HG02973 (cell line): Measurements from ENCODE around the gene FOXD2.

Source experiments
- ATAC-seq: cut with Tn5 transposase; IDR thresholded peaks from one replicate; pipeline ENCODE4 v1.9.1; 2021; ENCODE audit warnings: moderate library complexity; ENCODE audit not compliant: unreplicated experiment

FOXD2 gene

GRCh38 chr1:47416319-47417169 is 21.3 kb upstream of the FOXD2 start:
- no peak for ATAC-seq

- ATAC-seq: no peak
Measured at GRCh38 chr1:47417170-47418044, 20.4 kb upstream of the FOXD2 start.

- no peak for ATAC-seq
Measured at GRCh38 chr1:47418122-47418521, 19.7 kb upstream of the FOXD2 start.

- ATAC-seq: no peak
Measured at GRCh38 chr1:47418681-47419325, 19.0 kb upstream of the FOXD2 start.

DNA sequence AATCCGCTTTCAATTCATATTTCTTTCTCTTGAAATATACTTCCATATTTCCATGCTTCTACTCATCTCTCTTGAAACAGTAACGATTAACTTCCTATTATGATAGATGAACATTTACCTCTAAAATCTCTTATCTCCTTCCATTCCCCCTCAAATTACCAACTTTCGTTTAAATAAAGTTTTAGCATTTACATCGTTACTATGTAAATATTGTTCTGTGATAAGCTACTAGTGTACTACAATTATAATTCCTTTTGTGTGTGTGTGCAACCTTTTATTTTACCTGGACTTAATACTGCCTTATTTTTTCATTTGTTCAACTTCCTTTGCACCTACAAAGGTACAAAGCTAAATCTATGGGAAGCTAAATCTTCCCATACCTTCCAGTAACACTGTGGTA is 17.3 kb upstream of the FOXD2 start:
- ATAC-seq: no peak

DNA sequence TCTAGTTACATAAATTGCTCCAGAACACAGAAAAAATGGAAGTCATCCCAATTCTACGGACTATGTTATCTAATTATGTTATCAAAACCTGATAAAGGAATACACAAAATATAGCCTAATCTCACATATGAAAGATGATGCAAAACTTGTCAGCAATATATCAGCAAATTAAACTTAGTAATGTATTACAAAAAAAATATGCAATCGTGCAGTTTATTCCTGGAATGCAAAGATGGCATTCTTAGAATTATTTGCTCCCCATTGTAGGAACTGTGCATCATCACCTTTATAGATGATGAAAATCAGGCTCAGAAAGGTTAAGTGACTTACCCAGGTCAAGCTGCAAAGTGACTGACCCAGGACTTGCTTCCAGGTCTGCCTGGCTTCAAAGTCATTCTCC is 14.0 kb upstream of the FOXD2 start:
- ATAC-seq: no peak

- no peak for ATAC-seq
Measured at GRCh38 chr1:47424336-47424982, 13.4 kb upstream of the FOXD2 start.

DNA sequence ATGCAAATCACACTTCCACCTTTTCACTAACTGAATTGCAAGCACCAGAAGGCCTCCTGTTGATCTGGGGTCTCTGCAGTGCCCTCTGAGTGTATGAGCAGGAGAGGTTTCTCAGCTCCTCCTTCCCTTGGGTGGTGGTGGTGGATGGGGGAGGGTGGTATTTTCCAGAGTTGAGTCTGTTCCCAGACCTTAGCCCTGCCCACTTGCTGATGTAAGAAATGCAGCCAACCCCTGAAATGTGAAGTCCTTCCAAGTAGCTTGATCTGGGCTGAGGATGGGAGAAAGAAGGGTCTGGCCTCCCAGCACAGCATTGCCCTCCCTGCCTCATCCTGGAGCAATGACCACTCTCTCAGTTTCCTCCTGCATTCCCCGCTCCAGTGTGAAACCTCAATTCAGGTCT is 6.3 kb upstream of the FOXD2 start:
- ATAC-seq: no peak

DNA sequence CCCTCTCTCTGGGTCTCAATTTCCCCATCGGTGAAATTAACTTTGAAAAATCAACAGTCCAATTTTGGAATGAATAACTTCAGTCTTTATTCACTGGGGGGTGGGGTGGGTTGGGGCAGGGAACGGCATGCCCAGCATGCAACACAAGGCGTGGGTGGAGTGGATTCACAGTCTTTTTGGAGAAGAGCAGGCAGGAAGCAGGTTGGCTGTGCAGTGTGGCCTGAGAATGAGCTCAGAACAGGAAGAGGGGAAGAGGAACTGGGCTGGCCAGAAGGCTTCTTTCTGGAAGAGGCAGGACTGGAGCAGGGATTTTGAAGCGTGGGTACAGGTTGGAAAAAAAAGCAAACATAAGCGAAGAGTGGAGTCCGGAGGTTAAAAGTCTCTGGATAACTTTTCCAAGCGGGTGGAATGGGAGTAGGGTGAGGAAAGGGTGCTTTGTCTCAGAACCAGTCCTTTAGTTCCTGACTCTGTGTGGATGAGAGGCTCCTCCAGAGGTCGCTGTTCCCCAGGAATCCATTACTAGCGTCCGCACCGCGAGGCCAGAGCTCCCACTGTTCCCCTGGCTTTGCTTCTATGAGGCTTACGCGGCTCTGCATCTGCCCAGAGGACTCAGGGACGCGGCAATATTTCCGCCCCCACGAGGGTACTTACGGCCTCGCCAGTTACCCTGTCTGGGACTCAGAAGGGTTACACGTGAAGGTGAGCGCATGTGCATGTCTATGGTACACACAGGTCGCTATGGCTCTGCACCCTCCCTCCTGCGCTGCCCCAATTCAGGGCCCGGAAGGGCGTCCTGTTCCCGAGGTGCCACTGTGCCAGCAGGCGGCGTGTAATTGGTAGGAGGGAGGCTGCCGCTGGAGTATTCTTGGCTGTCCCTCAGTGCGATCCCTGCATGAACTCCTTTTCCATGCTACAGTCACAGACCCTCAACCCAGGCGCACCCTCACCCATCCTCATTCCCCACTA is 5.5 kb upstream of the FOXD2 start:
- ATAC-seq: no peak

- no peak for ATAC-seq
Measured at GRCh38 chr1:47433037-47433421, 4.8 kb upstream of the FOXD2 start.

DNA sequence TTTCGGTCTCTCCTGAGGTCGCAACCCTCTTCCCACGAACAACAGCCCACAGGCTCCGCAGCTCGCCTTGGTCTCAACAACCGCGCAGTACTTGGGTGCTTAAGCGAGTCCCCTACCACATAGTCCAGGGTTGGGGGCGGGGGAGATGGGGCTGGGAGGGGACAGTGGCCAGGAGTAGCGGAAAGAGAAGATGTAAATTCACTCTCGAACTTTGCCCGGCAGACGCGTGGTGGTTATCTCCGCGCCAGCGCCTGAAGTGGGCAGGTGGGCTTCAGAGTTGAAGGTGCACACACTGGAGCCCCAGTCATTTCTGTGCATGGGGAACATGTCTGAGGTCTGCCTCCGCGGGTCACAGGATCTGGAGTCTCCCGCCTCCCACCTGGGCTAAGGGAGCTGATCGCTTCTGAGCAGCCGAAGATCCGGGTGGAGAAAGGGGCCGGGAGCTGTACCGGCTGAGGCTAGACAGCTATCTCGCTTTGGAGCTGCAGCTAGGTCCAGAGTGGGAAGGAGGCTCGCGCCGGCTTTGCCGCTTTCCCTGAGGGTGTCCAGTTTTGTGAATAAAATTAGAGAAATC is 4.3 kb upstream of the FOXD2 start:
- ATAC-seq: no peak

GRCh38 chr1:47434051-47434842 is 3.6 kb upstream of the FOXD2 start:
- ATAC-seq: no peak

- ATAC-seq: no peak
Measured at GRCh38 chr1:47435506-47436303, 2.1 kb upstream of the FOXD2 start.

DNA sequence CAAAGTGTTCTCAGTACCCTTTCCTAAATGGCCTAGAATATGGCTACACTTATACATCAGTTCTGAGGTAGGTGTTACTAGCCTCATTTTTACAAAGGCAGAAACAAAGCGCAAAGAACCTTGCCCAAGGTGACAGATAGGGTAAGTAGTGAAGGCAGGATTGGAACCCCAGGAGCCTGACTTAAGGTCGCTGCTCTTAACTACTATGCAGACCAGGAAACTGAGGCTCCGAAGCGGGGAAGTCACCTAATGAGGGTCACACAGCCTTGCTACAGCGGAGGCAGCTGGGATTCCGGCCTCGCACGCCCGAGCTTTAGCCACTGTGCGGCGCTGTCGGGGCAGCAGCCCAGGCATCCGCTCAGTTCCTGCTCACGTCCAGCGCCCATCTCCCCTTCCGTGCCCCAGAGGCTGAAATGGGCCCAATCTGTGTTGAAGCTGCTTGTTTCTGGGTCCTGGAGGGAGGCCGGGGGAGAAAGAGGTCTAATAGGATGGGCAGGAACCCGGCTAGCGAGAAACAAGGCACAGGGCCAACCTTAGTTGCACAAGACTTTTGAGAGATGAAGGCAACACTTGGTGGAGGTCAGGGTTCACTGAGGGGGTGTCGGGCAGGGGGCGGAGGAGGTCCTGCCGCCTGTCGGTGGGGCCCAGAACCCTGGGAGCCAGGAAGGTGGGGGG is 1.4 kb upstream of the FOXD2 start:
- ATAC-seq: peak; percentile 43

GRCh38 chr1:47436979-47437446 is 831 bp upstream of the FOXD2 start:
- ATAC-seq: peak; percentile 11

DNA sequence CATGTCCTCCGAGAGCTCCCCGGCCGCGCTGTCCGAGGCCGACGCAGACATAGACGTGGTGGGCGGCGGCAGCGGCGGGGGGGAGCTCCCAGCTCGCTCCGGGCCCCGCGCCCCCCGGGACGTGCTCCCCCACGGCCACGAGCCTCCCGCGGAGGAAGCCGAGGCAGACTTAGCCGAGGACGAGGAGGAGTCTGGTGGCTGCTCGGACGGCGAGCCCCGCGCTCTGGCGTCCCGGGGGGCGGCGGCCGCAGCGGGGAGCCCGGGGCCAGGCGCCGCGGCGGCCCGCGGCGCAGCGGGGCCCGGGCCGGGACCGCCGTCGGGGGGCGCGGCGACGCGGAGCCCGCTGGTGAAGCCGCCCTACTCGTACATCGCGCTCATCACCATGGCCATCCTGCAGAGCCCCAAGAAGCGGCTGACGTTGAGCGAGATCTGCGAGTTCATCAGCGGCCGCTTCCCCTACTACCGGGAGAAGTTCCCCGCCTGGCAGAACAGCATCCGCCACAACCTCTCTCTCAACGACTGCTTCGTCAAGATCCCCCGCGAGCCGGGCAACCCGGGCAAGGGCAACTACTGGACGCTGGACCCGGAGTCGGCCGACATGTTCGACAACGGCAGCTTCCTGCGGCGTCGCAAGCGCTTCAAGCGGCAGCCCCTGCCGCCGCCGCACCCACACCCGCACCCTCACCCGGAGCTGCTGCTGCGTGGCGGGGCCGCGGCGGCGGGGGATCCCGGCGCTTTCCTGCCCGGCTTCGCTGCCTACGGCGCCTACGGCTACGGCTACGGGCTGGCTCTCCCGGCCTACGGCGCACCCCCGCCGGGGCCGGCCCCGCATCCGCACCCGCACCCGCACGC is 547 bp downstream of the FOXD2 start:
- no peak for ATAC-seq
